Activated CD8-positive, alpha-beta memory T cell treated with anti-CD3 and anti-CD28 coated beads for 36 hours (primary cell): ENCODE data around the gene DCST1. TPM values are rescaled to one million over a fixed set of nuclear protein-coding genes. Genes with fewer than 3 reads are reported as not detected.

Experiments used
- CTCF ChIA-PET: fragments of 350-600 bp; sonication (Branson Sonifier 250); formaldehyde crosslinking; loops from one replicate; lab custom pipeline; 2021; ENCODE audit warnings: antibody characterized with exemption; lab: Charles Lee
- POLR2A ChIA-PET: fragments of 350-600 bp; sonication (Branson Sonifier 250); formaldehyde crosslinking; loops from one replicate; lab custom pipeline; 2021; ENCODE audit warnings: antibody characterized with exemption; lab: Charles Lee
- total RNA-seq, 2 experiments: library from RNA; stranded (reverse); gene quantifications; one replicate each; pipeline ENCODE4 v1.2.3, GENCODE V29; 2021

Gene DCST1
- total RNA-seq, 2 experiments from 2014 or later = not detected

DNA sequence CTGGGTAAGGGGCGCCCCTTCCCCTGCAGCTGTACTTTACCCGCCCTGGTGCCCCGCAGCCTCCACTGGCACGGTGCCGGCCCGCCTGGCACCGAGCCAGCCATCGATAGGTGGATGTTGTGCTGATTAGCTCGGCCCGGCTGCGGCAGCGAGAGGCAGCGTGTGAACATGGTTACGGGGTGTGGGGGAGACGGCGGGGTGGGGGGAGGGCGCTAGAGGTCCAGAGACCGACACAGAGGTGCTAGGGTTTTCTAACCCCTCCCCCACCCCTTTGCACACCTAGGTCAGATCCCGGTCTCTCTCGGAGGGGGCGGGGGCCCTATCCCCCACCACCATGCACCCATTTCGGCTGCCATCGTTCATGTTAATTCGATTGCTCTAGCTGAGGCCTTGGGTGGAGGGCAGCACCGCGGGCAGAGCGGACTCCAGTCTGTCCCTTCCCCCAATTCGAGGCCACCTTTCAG, 36.6 kb downstream of the DCST1 start:
- POLR2A ChIA-PET = no interaction called here

DNA sequence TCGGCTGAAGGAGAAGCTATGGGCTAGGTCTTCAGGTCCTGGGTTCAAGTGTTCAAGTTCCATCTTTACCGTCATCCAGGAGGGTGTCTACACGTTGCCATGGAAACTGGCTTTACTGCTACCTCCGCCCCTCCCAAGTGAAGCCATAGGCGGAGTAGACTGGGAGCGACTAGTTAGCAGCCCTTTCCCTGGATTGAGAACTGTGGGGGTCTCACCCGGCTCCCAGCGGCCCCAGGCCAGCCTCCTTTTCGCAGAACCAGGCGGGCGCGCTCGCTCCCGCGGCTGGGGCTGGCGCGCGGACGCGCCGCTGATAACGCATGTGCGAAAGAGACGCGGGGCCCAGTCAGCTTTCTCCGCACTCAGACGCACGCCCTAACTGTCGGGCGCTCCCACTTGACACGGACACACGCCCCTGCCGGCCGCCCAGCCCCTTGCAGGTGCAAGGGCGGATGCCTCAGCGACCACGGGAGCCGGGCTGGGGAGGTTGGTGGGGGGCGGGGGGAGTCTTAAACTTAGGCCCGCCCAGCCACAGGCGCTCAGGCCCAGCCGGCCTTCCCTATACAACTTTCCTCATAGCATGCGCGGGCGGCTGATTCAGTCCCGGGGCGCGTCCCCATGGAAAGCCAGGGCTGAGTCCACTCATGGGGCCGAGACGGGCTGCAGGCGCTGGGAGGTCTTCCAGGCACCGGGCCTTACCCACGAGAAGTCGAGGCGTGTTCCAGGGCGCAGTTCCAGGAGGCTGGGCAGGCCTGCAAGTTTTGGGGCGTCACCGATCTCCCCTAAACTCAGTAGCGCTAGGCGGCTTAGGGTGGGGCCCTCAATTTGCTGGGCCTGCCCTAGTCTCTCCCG, 37.3 kb downstream of the DCST1 start:
- ChIA-PET CTCF (interaction anchor here (0.6 to 2.5 kb wide), 11 partner anchors 9 to 123 kb away, joined by 3 to 17 read pairs (median 5); partner anchors contain the start of genes ADAM15 and KRTCAP2), POLR2A (no interaction called here)

More for the DNA sequence above, 36.6 kb downstream of the DCST1 start:
- CTCF ChIA-PET = interaction anchor here (0.7 to 2.5 kb wide), 9 partner anchors 8 to 98 kb away, joined by 3 to 17 read pairs (median 5); no protein-coding TSS in a partner anchor

DNA sequence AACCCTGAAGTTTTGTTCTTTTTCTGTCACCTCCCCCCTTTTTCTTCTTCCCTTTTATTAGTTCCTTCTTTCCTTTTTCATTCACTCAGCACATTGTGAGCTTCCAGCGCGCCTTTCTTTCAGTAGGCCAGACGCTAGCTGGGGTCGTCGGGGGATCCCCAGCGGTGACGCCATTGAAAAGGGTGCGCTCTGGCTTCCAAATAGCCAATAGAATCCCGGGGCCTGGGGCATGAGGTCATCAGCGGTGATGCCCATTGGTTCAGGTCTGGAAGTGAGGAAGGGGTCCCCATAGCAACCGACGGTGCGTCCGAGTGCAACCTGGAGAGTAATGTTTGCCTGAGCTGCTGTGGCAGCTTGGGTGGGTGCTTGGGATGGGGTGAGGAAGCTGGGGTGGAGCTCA, 38.1 kb downstream of the DCST1 start:
- POLR2A ChIA-PET = no interaction called here
- CTCF ChIA-PET = interaction anchor here (1.9 to 2.5 kb wide), 3 partner anchors 13 to 122 kb away, joined by 5 to 17 read pairs (median 8); partner anchors contain the start of gene ADAM15

DNA sequence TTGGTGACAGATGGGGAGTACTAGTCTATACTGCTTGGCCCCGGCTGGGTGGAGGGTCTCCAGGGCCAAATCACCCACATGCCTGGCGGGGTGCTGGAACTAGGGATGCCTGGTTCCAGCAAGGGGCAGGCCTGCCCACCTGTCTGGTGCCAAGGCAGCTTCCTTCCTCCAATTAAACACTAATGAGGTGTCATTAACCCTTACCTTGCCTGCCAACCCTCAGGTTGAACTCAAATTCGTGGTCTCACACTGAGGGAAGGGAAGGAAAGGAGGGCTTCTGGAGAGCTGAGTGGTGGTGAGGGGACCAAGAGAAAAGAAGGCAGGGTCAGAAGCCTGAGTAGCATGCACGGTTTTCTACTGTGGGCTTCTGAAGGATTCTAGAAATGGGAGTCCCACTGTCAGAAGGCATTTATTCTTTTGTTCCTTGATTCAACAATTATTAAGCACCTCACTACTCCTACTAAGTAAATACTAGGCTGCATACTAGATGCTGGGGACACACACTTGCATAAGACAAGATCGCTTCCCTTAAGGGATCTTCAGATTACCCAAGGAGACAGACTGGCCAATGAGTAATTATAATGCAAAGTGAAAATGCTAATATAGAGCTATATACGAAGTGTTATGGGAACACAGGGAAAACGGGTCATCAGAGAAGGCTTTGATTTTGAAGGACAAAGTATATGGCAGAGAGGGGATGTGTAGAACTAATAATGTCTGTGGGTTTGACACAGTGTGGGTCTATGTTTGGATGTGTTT, 39.1 kb downstream of the DCST1 start:
- ChIA-PET CTCF (interaction anchor here (1.3 to 4.8 kb wide), 5 partner anchors 11 to 121 kb away, joined by 3 to 32 read pairs (median 8); partner anchors contain the start of genes ADAM15 and EFNA4), POLR2A (no interaction called here)

DNA sequence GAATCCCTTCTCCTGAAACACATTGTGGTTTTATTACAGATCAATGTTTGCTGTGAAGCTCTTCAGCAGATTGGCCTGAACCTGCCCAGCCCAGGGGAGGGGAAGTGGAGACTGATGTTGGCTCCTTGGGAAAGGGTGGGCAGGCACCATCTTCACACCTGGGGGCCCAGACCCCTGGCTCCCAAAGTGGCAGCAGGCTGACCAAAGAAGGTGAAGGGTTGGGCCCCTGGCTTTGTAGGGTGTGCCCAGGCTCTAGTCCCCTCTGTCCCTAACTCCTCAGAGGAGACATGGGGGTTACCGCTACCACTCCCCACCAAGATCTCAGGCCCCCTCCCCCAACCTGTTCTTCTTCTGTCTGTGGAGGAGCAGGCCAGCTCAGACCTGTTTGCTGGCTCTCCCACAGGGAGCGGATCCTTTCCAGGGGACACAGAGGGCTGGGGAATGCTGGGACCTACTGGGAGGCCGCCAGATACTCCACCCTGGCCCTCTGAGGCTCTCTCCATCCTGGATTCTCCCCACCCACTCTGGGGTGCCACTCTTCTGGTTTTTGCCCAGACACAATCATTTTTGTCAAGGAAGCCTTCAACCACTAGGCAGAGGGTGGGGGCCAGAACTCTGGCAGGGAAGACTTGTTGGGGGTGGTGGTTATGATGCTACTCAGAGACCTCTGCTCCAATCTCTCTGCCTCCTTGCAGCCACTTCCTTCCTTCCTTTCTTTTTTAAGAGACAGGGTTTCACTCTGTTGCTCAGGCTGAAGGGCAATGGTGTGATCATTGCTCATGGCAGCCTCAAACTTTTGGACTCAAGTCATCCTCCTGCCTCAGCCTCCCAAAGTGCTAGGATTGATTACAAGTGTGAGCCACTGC, 40.0 kb downstream of the DCST1 start:
- CTCF ChIA-PET = interaction anchor here (1.3 to 4.8 kb wide), 4 partner anchors 12 to 56 kb away, joined by 3 to 32 read pairs (median 16); partner anchors contain the start of genes ADAM15 and EFNA4
- POLR2A ChIA-PET = no interaction called here

DNA sequence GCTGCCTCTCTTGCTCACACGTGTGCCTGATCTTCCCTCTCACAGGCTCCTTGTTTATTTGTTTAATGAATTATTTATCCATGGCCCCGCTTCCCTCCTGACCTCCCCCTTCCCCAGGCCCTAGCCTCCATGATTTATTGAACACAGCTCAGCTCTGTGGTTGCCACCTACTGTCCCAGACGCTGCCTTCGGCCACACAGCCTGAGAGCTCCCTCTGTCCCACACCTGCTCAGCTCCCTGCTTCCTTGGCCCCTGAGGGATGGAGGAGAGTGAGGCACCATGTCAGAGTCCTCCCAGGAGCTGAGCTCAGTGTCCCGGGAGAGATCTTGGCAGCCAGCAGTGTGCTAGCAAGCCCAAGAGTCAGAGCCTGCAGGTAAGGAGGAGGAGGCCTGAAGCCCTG, 41.9 kb downstream of the DCST1 start:
- POLR2A ChIA-PET = no interaction called here
- CTCF ChIA-PET = interaction anchor here (1.2 to 4.8 kb wide), 4 partner anchors 10 to 25 kb away, joined by 3 to 32 read pairs (median 16); partner anchors contain the start of genes ADAM15 and EFNA4

DNA sequence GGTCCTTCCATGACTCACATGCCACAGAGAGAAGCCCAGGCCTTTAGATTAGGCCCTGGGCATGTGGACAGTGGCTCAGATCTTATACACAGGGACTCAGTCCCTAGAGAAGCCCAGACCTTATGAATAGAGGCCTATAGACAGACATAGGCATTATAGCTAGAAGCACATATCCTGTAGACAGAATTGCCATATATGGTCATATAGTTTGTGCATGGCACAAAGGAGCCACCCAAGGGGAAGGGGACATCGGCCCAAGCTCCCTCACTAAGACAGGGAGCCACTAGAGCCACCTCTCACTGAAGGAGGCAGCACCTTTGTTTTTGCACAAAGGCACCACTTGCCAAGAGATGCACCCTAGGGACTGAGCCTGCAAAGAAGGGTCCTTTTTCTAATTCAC, 42.7 kb downstream of the DCST1 start:
- CTCF ChIA-PET = interaction anchor here (1.2 to 4.8 kb wide), 4 partner anchors 9 to 25 kb away, joined by 3 to 32 read pairs (median 16); partner anchors contain the start of genes ADAM15 and EFNA4
- POLR2A ChIA-PET = no interaction called here

DNA sequence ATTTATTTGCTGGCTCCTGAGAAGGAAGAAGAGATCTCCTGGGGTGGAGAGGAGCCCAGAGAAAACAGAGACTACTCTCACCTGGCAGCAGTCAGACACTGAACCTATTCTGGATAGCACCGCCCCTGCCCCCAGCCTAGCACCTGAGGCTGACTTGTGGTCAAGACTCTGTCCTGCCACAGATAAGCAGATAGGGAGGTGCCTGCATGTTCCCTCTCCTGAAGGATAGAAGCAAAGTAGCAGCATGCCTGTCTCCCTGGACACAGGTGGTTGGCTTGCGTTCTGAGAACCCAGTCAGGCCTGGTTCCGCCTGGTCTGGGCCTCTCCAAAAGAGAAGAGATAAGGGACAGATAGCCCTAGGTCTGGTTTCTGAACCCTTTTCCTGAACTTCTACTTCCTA, 43.7 kb downstream of the DCST1 start:
- CTCF ChIA-PET = interaction anchor here (2.4 to 4.8 kb wide), 4 partner anchors 8 to 33 kb away, joined by 9 to 32 read pairs (median 22); partner anchors contain the start of gene EFNA4
- POLR2A ChIA-PET = interaction anchor here (0.6 kb wide), 1 partner anchor 181 kb away, joined by 6 read pairs; no protein-coding TSS in a partner anchor

DNA sequence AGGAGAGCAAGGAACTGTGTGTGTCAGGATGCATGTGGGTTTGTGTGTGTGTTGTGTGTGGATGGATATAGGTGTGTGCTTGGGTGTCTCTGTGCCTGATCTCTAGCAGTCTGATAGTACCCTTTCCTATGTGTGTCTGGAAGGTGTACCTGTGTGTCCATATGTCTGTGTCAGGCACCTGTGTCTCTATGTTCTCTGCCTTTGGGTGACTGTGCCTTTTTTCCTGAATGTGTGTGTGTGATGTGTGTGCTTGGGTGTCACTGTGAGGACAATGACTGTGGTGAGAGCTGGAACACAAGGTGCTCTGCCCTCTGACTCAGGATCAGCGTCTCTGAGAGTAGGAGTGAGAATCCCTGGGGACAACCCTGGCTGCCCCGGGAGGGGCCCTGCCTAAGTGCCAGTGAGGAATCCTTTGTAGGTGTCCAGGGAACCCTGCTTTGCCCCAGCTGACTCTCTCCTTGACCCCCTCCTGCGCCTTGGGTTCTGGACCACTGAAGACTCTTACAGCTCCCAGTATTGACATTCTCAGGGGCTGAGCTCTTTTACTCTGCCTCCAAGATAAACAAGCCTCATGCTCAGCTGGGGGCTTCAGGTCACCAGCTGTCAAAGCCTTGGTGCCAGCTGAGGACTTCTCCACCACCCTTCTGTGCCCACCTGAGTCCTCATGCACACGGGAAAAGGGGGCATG, 44.3 kb downstream of the DCST1 start:
- CTCF ChIA-PET = interaction anchor here (1.7 to 4.4 kb wide), 3 partner anchors 18 to 90 kb away, joined by 4 to 20 read pairs (median 9); no protein-coding TSS in a partner anchor
- POLR2A ChIA-PET = no interaction called here

DNA sequence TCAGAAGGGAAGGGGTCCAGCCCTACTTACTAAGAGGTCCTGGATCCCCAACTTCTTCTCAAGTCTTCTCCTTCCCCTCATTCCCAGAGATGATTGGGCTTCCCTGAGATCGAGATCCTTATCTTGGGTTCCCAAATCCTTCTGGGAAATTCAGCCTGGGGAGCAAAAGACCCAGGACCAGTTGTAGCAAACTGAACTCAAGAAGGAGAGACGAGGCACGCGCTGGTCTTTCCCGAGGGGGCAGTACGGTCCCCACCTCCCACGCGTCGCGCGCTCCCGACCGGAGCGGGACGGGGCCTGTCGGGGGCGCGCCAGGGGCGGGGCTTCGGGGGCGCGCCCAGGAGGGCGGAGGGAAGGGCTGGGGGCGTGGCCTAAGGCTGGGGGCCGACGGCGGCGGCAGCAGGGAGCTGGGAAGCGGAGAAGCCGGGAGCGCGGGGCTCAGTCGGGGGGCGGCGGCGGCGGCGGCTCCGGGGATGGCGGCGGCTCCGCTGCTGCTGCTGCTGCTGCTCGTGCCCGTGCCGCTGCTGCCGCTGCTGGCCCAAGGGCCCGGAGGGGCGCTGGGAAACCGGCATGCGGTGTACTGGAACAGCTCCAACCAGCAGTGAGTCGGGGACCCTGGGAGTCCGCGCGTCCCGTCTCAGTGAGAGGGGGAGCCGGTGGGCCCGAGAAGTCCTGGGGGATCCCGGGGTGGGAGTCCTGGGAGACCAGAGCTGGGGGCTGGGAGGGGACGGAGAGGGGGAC, 45.0 kb downstream of the DCST1 start, which contains the start of gene EFNA3:
Gene EFNA3 (plus strand): TSS at position 369 of the 741 bp plus-strand sequence. CDS start 105 bp downstream, at position 474.
- ChIA-PET POLR2A (no interaction called here), CTCF (interaction anchor here (0.7 to 4.4 kb wide), 6 partner anchors 13 to 89 kb away, joined by 3 to 20 read pairs (median 4); partner anchors contain the start of gene ADAM15)

DNA sequence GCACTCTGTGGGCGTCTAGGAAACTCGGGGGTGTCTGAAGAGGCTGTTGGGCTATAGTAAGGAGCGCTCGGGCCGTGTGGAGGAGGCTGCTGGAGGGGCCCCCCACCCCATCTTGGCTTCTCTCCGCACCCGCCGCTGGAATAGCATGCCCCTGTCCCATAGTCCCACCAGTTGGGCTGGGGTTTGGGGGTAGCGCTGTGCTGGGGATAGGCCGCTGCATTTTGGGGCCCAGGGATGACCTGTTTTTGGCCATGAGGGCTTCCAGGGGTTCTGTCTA, 45.5 kb downstream of the DCST1 start:
- POLR2A ChIA-PET = no interaction called here

DNA sequence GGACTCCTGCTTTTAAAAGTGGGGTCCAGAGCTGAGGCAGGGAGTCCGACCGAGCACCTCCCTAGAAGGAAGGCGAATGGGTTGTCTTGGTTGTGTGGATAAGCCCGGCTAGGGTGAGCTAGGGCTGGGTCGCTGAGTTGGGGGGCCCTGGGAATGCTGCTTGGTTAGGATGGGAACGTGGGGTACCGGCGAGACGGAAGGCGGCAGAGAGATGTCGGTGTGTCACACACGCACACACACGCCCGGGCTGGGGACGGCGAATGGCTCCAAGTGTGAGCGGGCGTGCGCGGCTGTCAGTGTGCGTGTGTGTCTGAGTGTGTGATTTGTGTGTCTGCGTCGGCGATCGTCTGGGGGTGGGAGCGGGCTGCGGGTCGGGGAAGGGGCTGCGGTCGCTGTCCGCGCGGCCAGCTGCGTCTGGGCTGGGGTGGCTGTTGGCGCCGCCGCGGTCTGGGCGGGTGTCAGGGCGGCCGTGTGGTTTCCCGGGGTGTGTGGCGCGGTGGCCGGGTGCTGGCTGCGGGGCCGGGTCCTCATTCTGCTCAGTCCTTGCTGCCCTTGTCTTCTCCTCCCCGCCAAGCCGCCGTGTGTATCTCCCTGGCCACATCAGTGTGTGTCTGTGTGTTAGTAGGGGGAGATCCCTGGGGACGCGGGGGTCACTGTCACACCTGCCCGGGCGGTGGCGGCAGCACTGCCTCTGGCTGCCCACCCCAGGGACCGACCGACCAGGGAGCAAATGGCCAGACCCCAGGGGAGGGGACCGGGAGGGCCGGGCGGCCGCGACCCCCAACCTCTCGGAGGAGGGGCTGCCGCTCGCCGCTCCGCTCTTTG, 46.1 kb downstream of the DCST1 start:
- ChIA-PET POLR2A (no interaction called here), CTCF (interaction anchor here (0.8 to 4.4 kb wide), 7 partner anchors 12 to 114 kb away, joined by 3 to 20 read pairs (median 4); no protein-coding TSS in a partner anchor)

More for the DNA sequence above, 45.5 kb downstream of the DCST1 start:
- CTCF ChIA-PET = interaction anchor here (0.7 to 4.4 kb wide), 8 partner anchors 12 to 89 kb away, joined by 3 to 20 read pairs (median 4); partner anchors contain the start of gene ADAM15

DNA sequence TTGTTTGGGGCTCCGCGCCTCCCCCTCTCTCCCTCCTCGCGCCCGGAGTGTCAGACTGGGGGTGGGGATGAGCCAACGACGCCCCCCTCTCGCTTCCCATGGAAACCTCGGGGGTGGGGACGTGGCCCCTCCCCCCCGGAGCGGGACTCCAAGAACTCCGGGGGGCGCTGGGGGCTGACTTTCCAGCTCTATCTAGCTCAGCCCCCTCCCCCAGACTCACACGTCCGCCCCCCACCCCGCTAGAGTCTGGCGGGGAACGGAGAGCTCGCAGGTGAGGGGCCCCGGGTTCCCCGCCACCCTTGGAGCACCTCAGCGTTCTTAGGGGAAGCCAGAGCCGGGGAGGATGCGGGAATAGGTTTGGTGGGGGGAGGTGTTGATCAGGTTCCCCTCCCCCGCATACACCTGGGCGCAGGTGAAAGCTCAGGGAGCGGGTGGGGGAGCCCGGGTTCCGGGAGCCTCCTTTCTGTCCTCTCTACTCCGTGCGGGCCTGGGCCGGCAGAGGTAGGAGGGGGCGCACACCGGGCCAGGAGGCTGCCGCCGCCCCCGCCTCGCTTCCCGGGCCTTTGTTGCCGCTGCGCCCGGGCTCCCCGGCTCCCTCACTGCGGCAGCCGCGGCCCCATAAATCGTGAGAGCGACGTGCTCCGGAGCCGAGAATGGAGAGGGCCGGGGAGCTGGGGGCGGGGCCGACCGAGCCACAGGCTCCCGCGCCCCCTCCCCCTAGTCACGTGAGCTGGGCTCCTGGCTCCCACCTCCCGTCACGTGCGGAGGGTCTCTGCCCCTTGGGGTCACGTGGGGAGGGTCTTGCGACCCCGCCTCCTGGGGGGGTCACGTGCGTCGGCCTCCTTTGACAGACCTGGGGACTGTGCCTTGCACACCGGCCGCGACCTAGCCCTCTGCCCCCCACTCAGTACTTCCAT, 46.9 kb downstream of the DCST1 start:
- ChIA-PET CTCF (interaction anchor here (0.8 to 4.4 kb wide), 8 partner anchors 11 to 113 kb away, joined by 3 to 20 read pairs (median 4); partner anchors contain the start of genes ADAM15, EFNA4 and KRTCAP2), POLR2A (no interaction called here)

DNA sequence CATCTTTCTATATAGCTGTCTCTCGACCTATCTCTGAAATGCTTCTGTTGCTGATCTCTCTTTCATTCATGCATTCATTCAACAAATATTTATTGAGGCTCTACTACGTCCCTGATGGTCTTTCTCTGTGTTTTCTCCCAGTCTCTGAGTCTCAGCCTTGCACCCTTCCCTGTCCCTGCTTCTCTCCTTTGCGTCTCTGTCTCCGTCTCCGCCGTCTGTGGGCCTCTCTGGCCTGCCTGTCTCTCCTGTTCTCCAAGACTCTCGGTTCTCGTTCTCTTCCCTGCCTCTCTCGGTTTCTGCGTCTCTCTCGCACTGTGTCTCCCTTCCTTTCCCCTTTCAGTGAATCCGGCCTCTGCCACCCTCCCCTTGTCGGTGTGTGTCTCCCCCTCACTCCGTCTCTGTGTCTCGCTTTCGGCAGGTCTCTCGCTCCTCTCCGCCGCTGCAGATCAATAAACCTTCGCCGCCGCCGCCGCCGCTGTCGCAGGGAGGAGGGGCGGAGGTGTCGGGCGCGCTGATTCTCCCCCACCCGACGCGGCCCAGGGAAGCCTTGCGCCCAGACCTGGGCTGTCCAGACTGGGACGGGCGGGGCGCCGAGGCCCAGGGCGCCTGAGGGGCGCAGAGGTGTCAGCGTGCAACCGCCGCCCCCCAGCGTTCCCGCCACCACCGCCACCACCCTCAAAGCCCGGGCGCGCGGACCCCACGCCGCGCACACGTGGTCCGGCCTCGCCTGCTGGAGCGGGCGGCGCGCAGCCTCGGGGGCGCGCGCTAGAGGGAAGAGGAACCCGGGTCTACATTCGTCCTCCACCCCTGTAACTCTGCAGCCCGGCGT, 48.1 kb downstream of the DCST1 start:
- CTCF ChIA-PET = interaction anchor here (1.3 to 5.5 kb wide), 7 partner anchors 10 to 91 kb away, joined by 4 to 127 read pairs (median 11); partner anchors contain the start of genes EFNA4, KRTCAP2 and TRIM46
- POLR2A ChIA-PET = no interaction called here
